GM12892 (cell line): Measurements from ENCODE around the gene RFXANK.

ENCODE experiments used
- DNase-seq: peaks from one replicate; pipeline ENCODE4 v3.0.0; 2011; ENCODE audit not compliant: insufficient read length
- FAIRE-seq: peaks from 2 replicates; lab custom pipeline; 2011; peaks lifted over from hg19 to GRCh38; lab: Jason Lieb, UNC
- POLR2A ChIP-seq: IDR thresholded peaks from 2 replicates; pipeline ENCODE4 v1.6.1; 2011; ENCODE audit warnings: low read depth, low read length, control low read depth
- POLR2AphosphoS5 ChIP-seq: IDR thresholded peaks from 2 replicates; pipeline ENCODE4 v1.6.1; 2011; ENCODE audit warnings: low read depth, low read length, control low read depth
- TAF1 ChIP-seq: IDR thresholded peaks from 2 replicates; pipeline ENCODE4 v1.6.1; 2011; ENCODE audit warnings: low read depth, mild to moderate bottlenecking, control low read depth, low read length, borderline replicate concordance

The RFXANK gene

GRCh38 chr19:19154768-19155494, 37.1 kb upstream of the RFXANK start:
- FAIRE-seq (no peak), DNase-seq (no peak)
- TF ChIP-seq POLR2A = no peak
- no peak for TF ChIP-seq POLR2AphosphoS5
- TF ChIP-seq TAF1 = no peak

GRCh38 chr19:19155495-19156219, 36.4 kb upstream of the RFXANK start:
- DNase-seq (peak; percentile 69), FAIRE-seq (peak; percentile 91)

GRCh38 chr19:19157808-19158207, 34.2 kb upstream of the RFXANK start:
- TF ChIP-seq TAF1 (no peak), POLR2AphosphoS5 (no peak), POLR2A (no peak)
- DNase-seq (no peak), FAIRE-seq (peak; percentile 56)

More at GRCh38 chr19:19155495-19156219, 36.4 kb upstream of the RFXANK start:
- TF ChIP-seq POLR2AphosphoS5 (no peak), TAF1 (no peak), POLR2A (no peak)

- DNase-seq (no peak), FAIRE-seq (no peak)
- TF ChIP-seq TAF1 (no peak), POLR2A (no peak), POLR2AphosphoS5 (no peak)
Observed at GRCh38 chr19:19159534-19159933, 32.5 kb upstream of the RFXANK start.

- DNase-seq (peak; percentile 78), FAIRE-seq (no peak)
- TF ChIP-seq POLR2AphosphoS5 (no peak), TAF1 (no peak), POLR2A (no peak)
Observed at GRCh38 chr19:19160461-19161035, 31.5 kb upstream of the RFXANK start.

- FAIRE-seq (no peak), DNase-seq (no peak)
- TF ChIP-seq POLR2AphosphoS5 (no peak), POLR2A (no peak), TAF1 (no peak)
Observed at GRCh38 chr19:19162495-19162894, 29.6 kb upstream of the RFXANK start.

- FAIRE-seq (no peak), DNase-seq (no peak)
- no peak for TF ChIP-seq POLR2AphosphoS5
- TF ChIP-seq TAF1 = no peak
- no peak for TF ChIP-seq POLR2A
Observed at GRCh38 chr19:19165396-19165795, 26.7 kb upstream of the RFXANK start.

- no peak for FAIRE-seq
- TF ChIP-seq TAF1 (no peak), POLR2AphosphoS5 (no peak), POLR2A (no peak)
- DNase-seq = no peak
Observed at GRCh38 chr19:19167612-19168011, 24.4 kb upstream of the RFXANK start.

- FAIRE-seq (peak; percentile 69), DNase-seq (no peak)
- TF ChIP-seq TAF1 (no peak), POLR2AphosphoS5 (no peak), POLR2A (no peak)
Observed at GRCh38 chr19:19169236-19170052, 22.6 kb upstream of the RFXANK start.

- DNase-seq (peak; percentile 96), FAIRE-seq (peak; percentile 94)
- TF ChIP-seq POLR2AphosphoS5 (no peak), POLR2A (peak; percentile 45; the same call in 1 of the 2 replicates), TAF1 (peak; percentile 44; the same call in 1 of the 2 replicates)
Observed at GRCh38 chr19:19170053-19170872, 21.8 kb upstream of the RFXANK start, which contains the start of gene MEF2B. Gene MEF2B (minus strand): TSS chr19:19170263. CDS start chr19:19150735, 19,528 bp downstream.
